HepG2 (cell line): ENCODE data around the gene FBXO9. TPM values are rescaled to one million over a fixed set of nuclear protein-coding genes. Genes with fewer than 3 reads are reported as not detected.

ENCODE experiments used
- ESRRA ChIP-seq: sonication (generic); formaldehyde crosslinking; IDR thresholded peaks from 2 replicates; pipeline ENCODE4 v1.5.1; 2020; ENCODE audit warnings: mild to moderate bottlenecking, low read depth, missing genetic modification reagents
- GTF2F1 ChIP-seq: fragments of 150-350 bp; IDR thresholded peaks from 2 replicates; pipeline ENCODE4 v1.6.1; 2014; ENCODE audit warnings: low read length
- HMGXB3 ChIP-seq: sonication (generic); formaldehyde crosslinking; IDR thresholded peaks from 2 replicates; pipeline ENCODE4 v1.4.0; 2020; ENCODE audit warnings: missing genetic modification reagents, borderline replicate concordance
- MATR3 ChIP-seq: sonication (generic); formaldehyde crosslinking; IDR thresholded peaks from 2 replicates; pipeline ENCODE4 v1.4.0; 2020; ENCODE audit warnings: missing genetic modification reagents
- NFIB ChIP-seq: sonication (generic); formaldehyde crosslinking; IDR thresholded peaks from 2 replicates; pipeline ENCODE4 v1.9.0; 2021; ENCODE audit warnings: missing genetic modification reagents, mild to moderate bottlenecking, borderline replicate concordance
- NFKB2 ChIP-seq: sonication (generic); formaldehyde crosslinking; IDR thresholded peaks from 2 replicates; pipeline ENCODE4 v1.4.0; 2020; ENCODE audit warnings: missing genetic modification reagents, borderline replicate concordance
- PLSCR1 ChIP-seq: sonication (generic); formaldehyde crosslinking; IDR thresholded peaks from 2 replicates; pipeline ENCODE4 v1.5.0; 2020; ENCODE audit warnings: missing genetic modification reagents, mild to moderate bottlenecking, borderline replicate concordance
- RXRA ChIP-seq: sonication (generic); formaldehyde crosslinking; IDR thresholded peaks from 2 replicates; pipeline ENCODE4 v1.5.1; 2020; ENCODE audit warnings: missing genetic modification reagents
- SRSF4 ChIP-seq: fragments of 200-400 bp; formaldehyde crosslinking; IDR thresholded peaks from one replicate; pipeline ENCODE4 v1.6.1; 2018; ENCODE audit warnings: mild to moderate bottlenecking, low read depth, low read length, moderate library complexity; ENCODE audit not compliant: poor library complexity, severe bottlenecking
- TIGD3 ChIP-seq: sonication (generic); formaldehyde crosslinking; IDR thresholded peaks from 2 replicates; pipeline ENCODE4 v1.5.1; 2020; ENCODE audit warnings: mild to moderate bottlenecking, missing genetic modification reagents, borderline replicate concordance
- ZBTB25 ChIP-seq: IDR thresholded peaks from 2 replicates; pipeline ENCODE4 v1.6.1; 2018; ENCODE audit warnings: missing genetic modification reagents
- ZBTB7A ChIP-seq: sonication (generic); formaldehyde crosslinking; IDR thresholded peaks from 2 replicates; pipeline ENCODE4 v1.8.0; 2022; ENCODE audit warnings: mild to moderate bottlenecking, missing genetic modification reagents
- ZFP82 ChIP-seq: sonication (generic); formaldehyde crosslinking; IDR thresholded peaks from 2 replicates; pipeline ENCODE4 v1.5.1; 2020; ENCODE audit warnings: mild to moderate bottlenecking, missing genetic modification reagents, borderline replicate concordance
- ZNF17 ChIP-seq: sonication (generic); formaldehyde crosslinking; IDR thresholded peaks from 2 replicates; pipeline ENCODE4 v1.5.0; 2020; ENCODE audit warnings: mild to moderate bottlenecking, missing genetic modification reagents
- ZNF44 ChIP-seq: sonication (generic); formaldehyde crosslinking; IDR thresholded peaks from 2 replicates; pipeline ENCODE4 v1.5.1; 2020; ENCODE audit warnings: mild to moderate bottlenecking, missing genetic modification reagents
- ZNF570 ChIP-seq: sonication (generic); formaldehyde crosslinking; IDR thresholded peaks from 2 replicates; pipeline ENCODE4 v1.4.0; 2020; ENCODE audit warnings: mild to moderate bottlenecking, missing genetic modification reagents, borderline replicate concordance
- ZNF782 ChIP-seq: sonication (generic); formaldehyde crosslinking; IDR thresholded peaks from 2 replicates; pipeline ENCODE4 v1.4.0; 2020; ENCODE audit warnings: missing genetic modification reagents, mild to moderate bottlenecking, borderline replicate concordance
- ZNF816 ChIP-seq: sonication (generic); formaldehyde crosslinking; IDR thresholded peaks from 2 replicates; pipeline ENCODE4 v1.8.0; 2022; ENCODE audit warnings: missing genetic modification reagents, mild to moderate bottlenecking, borderline replicate concordance
- ZNF883 ChIP-seq: sonication (generic); formaldehyde crosslinking; IDR thresholded peaks from 2 replicates; pipeline ENCODE4 v1.5.1; 2020; ENCODE audit warnings: mild to moderate bottlenecking, missing genetic modification reagents; ENCODE audit errors: not compliant biosample characterization
- ZSCAN22 ChIP-seq: sonication (generic); formaldehyde crosslinking; IDR thresholded peaks from 2 replicates; pipeline ENCODE4 v1.4.0; 2020; ENCODE audit warnings: mild to moderate bottlenecking, missing genetic modification reagents
- polyA plus RNA-seq, 8 experiments: library from polyadenylated mRNA; depleted of rRNA in 3 of 8; stranded (reverse) in 7 of 8; unstranded in 1 of 8; fragments of >200 nt; fragmentation: Illumina TruSeq in 4 of 8; extraction: Trizol in 4 of 8; gene quantifications; 2 replicates each; pipeline versions ENCODE4 v1.2.1 to v1.2.3, GENCODE V29; 2011 to 2016; ENCODE audit warnings: low read depth in 4 of 8, missing spikeins in 1 of 8, mixed read lengths in 1 of 8; ENCODE audit not compliant: insufficient read depth in 1 of 8
- total RNA-seq, 5 experiments: library from RNA; depleted of rRNA; stranded (reverse); fragments of >200 nt; fragmentation: Illumina TruSeq; extraction: Trizol; gene quantifications; 2 replicates each; pipeline ENCODE4 v1.2.3, GENCODE V29; 2016; ENCODE audit warnings: low read depth in 1 of 5

The FBXO9 gene
- total and polyA plus RNA-seq, 2 of the 13 experiments (the other 11 are each of a cell fraction or from before 2014, with no cell fraction given), result 64.3 to 98.4 TPM

GRCh38 chr6:53134601-53135235 is 69.5 kb downstream of the FBXO9 start (continued):
- TF ChIP-seq GTF2F1, result no peak
- no peak for TF ChIP-seq NFKB2 (CRISPR knock-in tag)
- no peak for TF ChIP-seq ZBTB7A
- TF ChIP-seq HMGXB3 (CRISPR knock-in tag), result peak; percentile 57; the same call in 1 of the 2 replicates
- TF ChIP-seq RXRA (CRISPR knock-in tag), result peak; percentile 80; the same call in 1 of the 2 replicates
- no peak for TF ChIP-seq ZNF883 (CRISPR knock-in tag)
- TF ChIP-seq TIGD3 (CRISPR knock-in tag), result no peak
- TF ChIP-seq ZNF782 (CRISPR knock-in tag), result no peak
- no peak for TF ChIP-seq ZNF17 (CRISPR knock-in tag)
- no peak for TF ChIP-seq PLSCR1 (CRISPR knock-in tag)
- TF ChIP-seq ZNF570 (CRISPR knock-in tag), result peak; percentile 63; the same call in 1 of the 2 replicates
- TF ChIP-seq ZNF44 (CRISPR knock-in tag), result no peak
- no peak for TF ChIP-seq ZSCAN22 (CRISPR knock-in tag)
- peak; percentile 57; the same call in 1 of the 2 replicates for TF ChIP-seq ESRRA (CRISPR knock-in tag)
- no peak for TF ChIP-seq ZFP82 (CRISPR knock-in tag)
- no peak for TF ChIP-seq MATR3 (CRISPR knock-in tag)
- TF ChIP-seq SRSF4, result no peak
- TF ChIP-seq ZBTB25 (CRISPR knock-in tag), result peak; percentile 88
- TF ChIP-seq NFIB (CRISPR knock-in tag), result no peak
- TF ChIP-seq ZNF816 (CRISPR knock-in tag), result no peak; the same call in 1 of the 2 replicates
